GM12865 (cell line): Measurements from ENCODE around the gene ICAM3.

Experiments
- DNase-seq: peaks from one replicate; pipeline ENCODE4 v3.0.0; 2010; ENCODE audit warnings: low read depth
- H3K4me3 ChIP-seq: 2 replicates; pipeline ENCODE4 v1.5.1; 2011; ENCODE audit warnings: mild to moderate bottlenecking, low read depth, low read length, control low read depth
- TF ChIP-seq, protein P1 (sequence below): IDR thresholded peaks from 2 replicates; pipeline ENCODE4 v1.5.1; 2011; ENCODE audit warnings: low read length, control low read depth, low read depth, inconsistent platforms; ENCODE audit not compliant: insufficient read depth; ENCODE audit errors: missing control alignments

ICAM3 gene

DNA sequence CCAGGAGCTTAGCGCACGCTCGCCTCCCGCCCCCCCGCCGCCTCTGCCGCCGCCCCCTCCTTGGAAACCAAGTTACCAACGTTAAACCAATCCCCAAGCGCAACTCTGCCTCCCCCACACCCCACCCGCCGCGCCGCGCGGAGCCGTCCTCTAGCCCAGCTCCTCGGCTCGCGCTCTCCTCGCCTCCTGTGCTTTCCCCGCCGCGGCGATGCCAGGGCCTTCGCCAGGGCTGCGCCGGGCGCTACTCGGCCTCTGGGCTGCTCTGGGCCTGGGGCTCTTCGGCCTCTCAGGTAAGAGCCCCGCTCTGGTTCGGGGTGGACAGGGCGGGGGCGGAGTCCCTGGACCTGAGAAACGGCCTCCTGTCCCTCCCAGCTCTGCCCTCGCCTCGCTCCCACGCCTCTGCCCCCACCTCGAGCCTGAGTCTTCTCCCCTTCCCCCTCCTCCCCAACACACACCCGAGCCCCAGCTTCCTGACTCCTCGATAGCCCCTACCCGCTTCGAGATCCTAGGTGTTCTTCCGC, 49.5 kb downstream of the ICAM3 start, which contains the start of gene ICAM5:
Gene ICAM5 (plus strand): TSS at position 117 of the 521 bp plus-strand sequence. CDS start 92 bp downstream, at position 209.
- TF ChIP-seq, protein P1, sequence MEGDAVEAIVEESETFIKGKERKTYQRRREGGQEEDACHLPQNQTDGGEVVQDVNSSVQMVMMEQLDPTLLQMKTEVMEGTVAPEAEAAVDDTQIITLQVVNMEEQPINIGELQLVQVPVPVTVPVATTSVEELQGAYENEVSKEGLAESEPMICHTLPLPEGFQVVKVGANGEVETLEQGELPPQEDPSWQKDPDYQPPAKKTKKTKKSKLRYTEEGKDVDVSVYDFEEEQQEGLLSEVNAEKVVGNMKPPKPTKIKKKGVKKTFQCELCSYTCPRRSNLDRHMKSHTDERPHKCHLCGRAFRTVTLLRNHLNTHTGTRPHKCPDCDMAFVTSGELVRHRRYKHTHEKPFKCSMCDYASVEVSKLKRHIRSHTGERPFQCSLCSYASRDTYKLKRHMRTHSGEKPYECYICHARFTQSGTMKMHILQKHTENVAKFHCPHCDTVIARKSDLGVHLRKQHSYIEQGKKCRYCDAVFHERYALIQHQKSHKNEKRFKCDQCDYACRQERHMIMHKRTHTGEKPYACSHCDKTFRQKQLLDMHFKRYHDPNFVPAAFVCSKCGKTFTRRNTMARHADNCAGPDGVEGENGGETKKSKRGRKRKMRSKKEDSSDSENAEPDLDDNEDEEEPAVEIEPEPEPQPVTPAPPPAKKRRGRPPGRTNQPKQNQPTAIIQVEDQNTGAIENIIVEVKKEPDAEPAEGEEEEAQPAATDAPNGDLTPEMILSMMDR = no peak
- peak within 1 kb of the TSS; percentile 75 for H3K4me3 ChIP-seq
- DNase-seq = peak; percentile 54

DNA sequence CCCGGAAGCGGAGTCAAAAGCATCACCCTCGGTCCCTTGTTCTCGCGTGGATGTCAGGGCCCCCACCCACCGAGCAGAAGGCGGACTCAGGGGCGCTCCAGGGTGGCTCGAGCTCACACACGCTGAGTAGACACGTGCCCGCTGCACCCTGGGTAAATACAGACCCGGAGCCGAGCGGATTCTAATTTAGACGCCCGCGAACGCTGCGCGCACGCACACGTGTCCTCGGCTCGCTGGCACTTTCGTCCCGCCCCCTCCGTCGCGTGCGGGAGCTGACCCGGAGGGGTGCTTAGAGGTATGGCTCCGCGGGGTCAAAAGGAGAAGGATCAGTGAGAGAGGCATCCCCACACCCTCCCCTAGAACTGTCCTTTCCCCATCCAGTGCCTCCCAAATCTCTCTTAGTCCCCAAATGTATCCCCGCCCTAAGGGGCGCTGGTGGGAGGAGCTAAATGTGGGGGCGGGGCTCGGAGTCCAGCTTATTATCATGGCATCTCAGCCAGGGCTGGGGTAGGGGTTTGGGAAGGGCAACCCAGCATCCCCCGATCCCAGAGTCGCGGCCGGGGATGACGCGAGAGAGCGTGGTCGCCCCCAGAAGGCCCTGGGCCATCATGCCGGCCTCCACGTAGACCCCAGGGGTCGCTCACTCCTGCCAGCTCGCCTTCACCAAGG, 50.1 kb downstream of the ICAM3 start:
- TF ChIP-seq, protein P1 = no peak
- DNase-seq = peak; percentile 91
- peak overlapping the region; percentile 75 for H3K4me3 ChIP-seq

DNA sequence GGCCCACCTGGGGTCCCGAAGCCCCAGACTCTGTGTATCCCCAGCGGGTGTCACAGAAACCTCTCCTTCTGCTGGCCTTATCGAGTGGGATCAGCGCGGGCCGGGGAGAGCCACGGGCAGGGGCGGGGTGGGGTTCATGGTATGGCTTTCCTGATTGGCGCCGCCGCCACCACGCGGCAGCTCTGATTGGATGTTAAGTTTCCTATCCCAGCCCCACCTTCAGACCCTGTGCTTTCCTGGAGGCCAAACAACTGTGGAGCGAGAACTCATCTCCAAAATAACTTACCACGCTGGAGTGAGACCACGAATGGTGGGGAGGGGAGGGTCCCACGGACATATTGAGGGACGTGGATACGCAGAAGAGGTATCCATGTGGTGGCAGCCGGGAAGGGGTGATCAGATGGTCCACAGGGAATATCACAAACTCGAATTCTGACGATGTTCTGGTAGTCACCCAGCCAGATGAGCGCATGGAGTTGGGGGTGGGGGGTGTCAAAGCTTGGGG, 50.7 kb downstream of the ICAM3 start:
- peak overlapping the region; percentile 75 for H3K4me3 ChIP-seq
- peak; percentile 86 for DNase-seq

DNA sequence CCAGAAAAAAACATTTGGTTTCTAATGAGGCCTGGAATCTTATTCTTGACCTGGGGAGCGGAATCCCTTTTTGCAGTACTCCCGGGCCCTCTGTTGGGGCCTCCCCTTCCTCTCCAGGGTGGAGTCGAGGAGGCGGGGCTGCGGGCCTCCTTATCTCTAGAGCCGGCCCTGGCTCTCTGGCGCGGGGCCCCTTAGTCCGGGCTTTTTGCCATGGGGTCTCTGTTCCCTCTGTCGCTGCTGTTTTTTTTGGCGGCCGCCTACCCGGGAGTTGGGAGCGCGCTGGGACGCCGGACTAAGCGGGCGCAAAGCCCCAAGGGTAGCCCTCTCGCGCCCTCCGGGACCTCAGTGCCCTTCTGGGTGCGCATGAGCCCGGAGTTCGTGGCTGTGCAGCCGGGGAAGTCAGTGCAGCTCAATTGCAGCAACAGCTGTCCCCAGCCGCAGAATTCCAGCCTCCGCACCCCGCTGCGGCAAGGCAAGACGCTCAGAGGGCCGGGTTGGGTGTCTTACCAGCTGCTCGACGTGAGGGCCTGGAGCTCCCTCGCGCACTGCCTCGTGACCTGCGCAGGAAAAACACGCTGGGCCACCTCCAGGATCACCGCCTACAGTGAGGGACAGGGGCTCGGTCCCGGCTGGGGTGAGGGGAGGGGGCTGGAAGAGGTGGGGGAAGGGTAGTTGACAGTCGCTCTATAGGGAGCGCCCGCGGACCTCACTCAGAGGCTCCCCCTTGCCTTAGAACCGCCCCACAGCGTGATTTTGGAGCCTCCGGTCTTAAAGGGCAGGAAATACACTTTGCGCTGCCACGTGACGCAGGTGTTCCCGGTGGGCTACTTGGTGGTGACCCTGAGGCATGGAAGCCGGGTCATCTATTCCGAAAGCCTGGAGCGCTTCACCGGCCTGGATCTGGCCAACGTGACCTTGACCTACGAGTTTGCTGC, 52.4 kb downstream of the ICAM3 start, which contains the start of gene ICAM4:
Gene ICAM4 (plus strand): TSS at position 153 of the 935 bp plus-strand sequence. CDS start 58 bp downstream, at position 211.
- DNase-seq = peak; percentile 70
- TF ChIP-seq, protein P1 = no peak
- peak within 1 kb of the TSS; percentile 35 for H3K4me3 ChIP-seq

More for the DNA sequence above, 50.7 kb downstream of the ICAM3 start:
- TF ChIP-seq, protein P1 = no peak

DNA sequence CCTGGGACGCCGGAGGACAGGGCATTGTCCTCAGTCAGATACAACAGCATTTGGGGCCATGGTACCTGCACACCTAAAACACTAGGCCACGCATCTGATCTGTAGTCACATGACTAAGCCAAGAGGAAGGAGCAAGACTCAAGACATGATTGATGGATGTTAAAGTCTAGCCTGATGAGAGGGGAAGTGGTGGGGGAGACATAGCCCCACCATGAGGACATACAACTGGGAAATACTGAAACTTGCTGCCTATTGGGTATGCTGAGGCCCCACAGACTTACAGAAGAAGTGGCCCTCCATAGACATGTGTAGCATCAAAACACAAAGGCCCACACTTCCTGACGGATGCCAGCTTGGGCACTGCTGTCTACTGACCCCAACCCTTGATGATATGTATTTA, 54.0 kb downstream of the ICAM3 start:
- no peak for DNase-seq
- TF ChIP-seq, protein P1 = no peak
- H3K4me3 ChIP-seq = no peak overlapping the region

DNA sequence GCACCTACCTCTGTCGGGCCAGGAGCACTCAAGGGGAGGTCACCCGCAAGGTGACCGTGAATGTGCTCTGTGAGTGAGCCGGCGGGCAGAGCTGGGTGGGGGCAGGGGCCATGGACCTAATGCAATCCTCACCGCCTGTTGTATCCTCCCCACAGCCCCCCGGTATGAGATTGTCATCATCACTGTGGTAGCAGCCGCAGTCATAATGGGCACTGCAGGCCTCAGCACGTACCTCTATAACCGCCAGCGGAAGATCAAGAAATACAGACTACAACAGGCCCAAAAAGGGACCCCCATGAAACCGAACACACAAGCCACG, 54.5 kb downstream of the ICAM3 start:
- no peak for DNase-seq
- H3K4me3 ChIP-seq = no peak overlapping the region
- TF ChIP-seq, protein P1 = no peak
